GM19438 (cell line): ENCODE measurements around the gene IL21R.

Source experiments
- ATAC-seq: cut with Tn5 transposase; IDR thresholded peaks from one replicate; pipeline ENCODE4 v1.9.1; 2021; ENCODE audit warnings: low read depth; ENCODE audit not compliant: unreplicated experiment

Gene IL21R

GRCh38 chr16:27462200-27462845 lies 60.3 kb downstream of the IL21R start:
- no peak for ATAC-seq

- ATAC-seq: no peak
Observed at GRCh38 chr16:27462846-27463682, 61.1 kb downstream of the IL21R start.

GRCh38 chr16:27463741-27464591 lies 62.0 kb downstream of the IL21R start:
- no peak for ATAC-seq

GRCh38 chr16:27464626-27465482 lies 62.9 kb downstream of the IL21R start:
- ATAC-seq: no peak

GRCh38 chr16:27465483-27465879 lies 63.5 kb downstream of the IL21R start:
- no peak for ATAC-seq

GRCh38 chr16:27468941-27469531 lies 67.1 kb downstream of the IL21R start:
- ATAC-seq: no peak

DNA sequence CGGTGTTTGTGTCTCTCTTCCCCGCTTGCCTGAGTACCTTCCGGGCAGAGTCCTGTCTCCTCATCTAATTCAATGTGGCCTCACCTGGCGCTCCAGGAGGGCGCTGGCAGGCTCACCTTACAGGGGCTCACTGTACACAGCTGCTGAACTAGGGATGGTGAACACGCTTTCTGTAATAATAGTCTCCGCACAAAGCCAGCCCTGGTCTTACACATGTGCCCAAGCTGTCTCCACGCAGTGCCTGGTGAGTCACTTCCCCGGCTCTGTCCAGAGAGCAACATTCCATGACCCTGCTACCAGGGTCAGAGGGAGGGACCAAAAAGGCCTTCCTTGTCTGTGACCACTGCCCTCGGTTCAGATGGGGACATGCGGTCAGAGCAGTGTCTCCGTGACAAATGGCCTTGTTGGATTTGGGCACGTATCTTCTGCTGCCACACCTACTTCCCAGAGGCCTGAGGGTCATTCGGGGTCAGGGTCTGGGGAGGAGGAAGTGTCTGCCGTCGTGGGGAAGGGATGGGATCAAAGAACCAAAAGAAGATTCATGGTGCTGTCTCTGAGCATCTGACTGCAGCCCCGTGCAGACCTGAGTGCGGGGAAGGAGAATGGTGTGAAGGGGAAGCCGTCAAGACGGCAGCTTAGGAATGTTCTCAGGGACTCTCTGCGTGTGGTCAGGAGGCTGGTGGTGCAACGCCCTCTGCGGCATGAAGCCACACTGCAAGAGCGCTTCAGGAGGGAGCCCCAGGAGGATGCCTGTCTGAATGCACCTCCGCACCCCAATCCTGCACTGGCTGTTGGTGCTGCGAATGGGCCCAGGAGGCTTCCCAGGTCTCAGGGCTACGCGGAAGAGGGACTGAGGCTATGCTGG lies 68.8 kb downstream of the IL21R start:
- ATAC-seq: no peak

DNA sequence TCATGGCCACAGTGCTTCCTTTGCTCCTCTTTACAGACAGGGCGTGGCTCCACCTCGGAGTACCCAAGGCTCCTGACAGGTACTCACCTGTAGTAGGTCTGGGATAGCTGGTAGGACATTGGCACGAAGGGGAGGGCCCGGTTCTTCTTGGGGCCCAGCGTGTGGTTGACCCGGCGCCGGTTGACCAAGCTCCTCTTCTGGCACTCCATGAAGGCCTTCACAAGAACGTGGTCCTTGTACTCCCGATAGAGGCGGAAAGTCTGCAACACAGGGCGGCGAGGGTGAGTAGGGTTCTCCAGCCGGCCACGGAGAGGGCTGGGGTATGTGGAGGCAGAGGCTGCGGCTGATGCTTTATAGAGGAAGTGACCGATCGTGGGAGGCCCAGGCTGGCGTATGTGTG lies 69.7 kb downstream of the IL21R start:
- no peak for ATAC-seq

DNA sequence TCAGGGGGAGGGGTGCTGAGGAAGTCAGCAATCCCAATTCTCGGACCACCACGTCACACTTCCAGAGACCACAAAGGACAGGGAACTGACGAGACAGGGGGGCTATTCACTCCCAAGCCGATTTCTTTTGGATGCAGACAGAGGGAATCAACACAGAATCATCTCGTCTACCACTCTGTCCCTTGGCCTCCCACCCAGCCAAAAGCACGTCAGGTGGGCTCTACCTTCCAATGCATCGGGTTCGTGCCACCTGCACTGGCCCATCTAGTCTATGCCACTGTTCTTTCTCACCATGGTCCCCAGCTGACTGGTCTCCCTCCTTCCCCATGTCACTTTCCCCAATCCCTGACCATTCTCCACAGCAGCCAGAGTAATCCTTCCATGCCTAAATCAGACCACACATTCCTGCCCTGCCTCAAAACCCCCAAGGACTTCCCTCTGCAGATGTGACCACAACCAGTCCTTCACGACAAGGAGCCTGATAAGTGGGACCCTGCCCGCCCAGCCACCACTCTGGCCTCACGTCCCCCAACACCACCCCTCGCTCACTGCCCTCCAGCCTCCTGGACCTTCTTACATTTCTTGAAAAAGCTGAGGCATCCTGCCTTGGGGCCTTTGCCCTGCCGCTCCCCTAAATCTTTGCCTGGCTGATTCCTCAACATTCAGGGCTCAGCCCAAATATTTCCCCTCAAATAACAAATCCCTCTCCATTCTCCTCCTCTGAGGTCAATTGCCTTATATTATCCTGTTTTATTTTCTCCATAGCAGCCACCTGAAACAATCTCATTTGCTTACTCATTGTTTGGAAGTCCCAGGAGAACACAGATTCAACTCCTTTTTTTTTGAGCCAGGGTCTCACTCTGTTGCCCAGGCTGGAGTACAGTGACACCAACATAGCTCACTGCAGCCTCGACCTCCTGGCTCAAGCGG lies 70.4 kb downstream of the IL21R start:
- ATAC-seq: no peak

DNA sequence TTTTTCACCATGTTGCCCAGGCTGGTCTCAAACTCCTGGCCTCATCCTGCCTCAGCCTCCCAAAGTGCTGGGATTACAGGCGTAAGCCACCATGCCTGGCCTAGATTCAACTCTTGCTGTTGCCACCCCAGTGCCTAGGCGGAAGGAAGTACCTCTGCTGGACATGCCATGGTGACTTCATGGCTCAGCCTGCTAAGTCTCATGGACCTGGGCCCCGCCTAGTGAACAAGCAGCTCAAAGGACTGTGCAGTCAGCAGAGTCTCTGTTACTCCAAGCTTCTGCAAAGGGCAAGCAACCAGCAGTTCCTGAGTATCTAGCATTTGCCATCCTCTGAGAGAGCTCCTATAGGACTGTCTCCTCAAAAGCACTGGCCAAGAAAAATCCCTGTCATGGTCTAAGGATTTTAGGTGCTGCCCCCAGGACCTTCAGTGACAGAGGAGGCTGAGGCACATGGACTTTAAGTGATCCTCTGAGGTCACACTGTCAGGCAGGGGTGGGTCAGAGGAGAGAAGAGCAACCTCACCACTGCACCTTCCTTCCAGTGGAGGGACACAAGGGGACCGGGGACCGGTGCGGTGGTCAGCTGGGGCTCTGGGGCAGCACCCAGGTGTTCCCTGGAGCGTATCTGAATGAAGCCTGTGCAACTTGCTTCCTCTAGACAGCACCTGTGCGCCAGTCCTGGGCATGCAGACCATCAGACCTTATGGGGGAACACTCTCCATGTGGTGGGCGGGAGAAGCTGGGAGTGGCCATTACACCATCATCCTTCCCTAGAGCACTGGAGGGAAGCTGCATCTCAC lies 71.3 kb downstream of the IL21R start:
- no peak for ATAC-seq

DNA sequence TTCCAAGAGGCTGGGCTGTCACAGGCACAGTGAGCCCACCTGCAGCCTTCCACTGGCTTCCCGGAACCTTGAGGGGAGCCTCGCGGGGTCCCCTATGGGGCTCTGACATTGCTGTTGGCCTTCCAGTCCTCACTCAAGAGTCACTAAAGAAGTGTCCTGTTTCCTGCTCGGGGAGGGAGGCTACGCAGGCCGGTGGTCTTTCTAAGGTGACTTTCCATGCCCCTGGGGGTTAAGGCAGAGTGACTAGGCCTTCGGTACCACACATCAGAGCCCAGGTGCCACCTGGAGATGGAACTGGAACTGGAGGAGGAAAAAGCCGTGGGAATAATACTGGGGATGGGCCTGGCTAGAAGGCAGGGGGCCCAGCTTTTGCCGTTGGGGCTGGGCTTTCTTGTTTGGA lies 72.1 kb downstream of the IL21R start:
- ATAC-seq: no peak

- ATAC-seq: no peak
Observed at GRCh38 chr16:27474921-27475320, 72.9 kb downstream of the IL21R start.

DNA sequence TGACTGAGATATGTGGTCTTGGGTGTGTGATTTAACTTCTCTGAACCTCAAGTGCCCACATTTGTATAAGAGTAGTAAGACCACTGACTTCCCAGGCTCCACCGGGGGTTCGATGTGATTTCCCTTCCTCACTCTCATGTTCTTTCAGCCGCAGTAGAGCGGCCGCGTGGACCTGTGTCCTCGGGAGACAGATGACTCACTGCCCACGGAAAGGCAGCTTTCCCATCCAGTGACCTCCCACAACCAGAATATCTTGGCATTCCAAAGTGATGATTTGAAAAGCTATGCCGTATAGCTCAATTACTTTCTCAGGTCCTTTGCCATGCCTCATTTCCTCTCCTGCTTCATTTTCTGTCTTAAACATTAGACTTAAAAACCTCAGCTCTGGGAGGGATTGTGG lies 73.6 kb downstream of the IL21R start:
- ATAC-seq: no peak

DNA sequence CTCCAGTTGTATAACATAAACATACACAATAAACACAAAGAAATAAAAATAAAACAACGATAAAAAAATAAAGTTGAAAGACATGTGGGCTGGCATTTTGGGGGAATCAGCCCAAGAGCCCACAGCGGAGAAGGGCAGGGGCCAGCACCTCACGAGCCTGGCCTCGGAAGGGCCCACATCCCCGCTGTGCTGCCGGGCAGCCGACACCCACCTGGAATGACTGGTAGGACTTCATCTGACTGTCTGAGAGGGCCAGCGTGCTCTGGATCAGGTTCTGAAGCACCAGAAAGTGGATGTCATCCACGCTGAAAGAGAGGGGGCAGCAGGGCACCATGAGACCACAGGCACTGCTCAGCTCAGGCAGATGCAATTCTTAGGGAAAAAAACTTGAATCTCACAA lies 74.3 kb downstream of the IL21R start:
- ATAC-seq: no peak

DNA sequence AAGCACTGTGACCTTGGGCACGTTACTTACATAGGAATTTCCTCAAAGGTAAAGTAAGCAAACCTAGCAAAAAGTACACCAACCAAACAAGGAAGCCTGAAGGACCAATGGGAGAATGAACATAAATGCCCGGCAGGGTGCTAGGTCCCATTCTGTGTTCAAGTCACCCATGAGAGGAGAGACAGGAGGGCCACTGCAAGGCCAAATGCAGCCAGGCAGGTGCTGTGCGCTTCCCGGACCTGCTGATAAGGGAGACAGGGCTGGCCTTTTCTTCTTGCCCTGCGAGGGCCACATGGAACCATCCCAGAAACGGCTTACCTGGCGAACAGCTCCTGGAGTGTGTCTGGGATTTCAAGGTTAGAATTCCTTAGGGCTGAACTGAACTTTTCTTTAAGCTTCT lies 78.8 kb downstream of the IL21R start:
- no peak for ATAC-seq

DNA sequence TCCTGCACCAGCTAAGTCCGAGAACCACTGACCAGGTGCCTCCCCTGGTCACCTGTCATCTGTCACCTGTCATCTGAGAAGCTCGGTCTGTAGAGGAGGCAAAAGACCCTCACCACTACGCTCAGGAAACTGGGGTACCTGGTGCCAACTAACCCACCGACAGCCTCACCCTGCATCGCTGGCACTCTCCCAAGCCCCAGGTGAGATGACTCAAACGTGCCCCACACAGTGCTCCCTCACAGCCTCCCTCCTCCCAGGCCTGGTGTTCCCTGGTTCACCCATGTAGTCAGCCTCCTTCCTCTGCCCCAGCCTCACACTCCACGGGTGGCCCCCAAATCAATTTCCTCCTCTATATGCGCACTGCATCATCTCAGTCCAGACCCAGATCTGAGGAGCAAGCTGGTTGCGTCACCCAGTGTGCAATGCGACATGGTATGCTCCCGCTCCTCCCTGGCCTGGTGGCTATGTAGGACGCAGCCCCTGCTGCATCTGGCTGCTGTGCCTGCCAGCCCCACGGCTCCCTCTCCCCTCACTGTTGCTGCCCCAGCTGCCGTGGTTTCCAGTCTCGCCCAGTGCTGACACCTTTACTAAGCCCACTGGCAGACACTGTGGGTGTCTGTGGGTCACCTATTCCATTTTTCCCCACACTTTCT lies 79.4 kb downstream of the IL21R start:
- no peak for ATAC-seq
